B cell (primary cell): Measurements from ENCODE around the gene ATXN2L.

Experiments
- CTCF ChIP-seq: fragments of 200-600 bp; IDR thresholded peaks from one replicate; pipeline ENCODE4 v1.8.0; 2022; ENCODE audit warnings: antibody characterized with exemption, mild to moderate bottlenecking
- EZH2 ChIP-seq: IDR thresholded peaks from 2 replicates; pipeline ENCODE4 v1.6.1; 2012; ENCODE audit warnings: borderline replicate concordance, low read depth, mild to moderate bottlenecking, moderate library complexity, low read length; ENCODE audit not compliant: insufficient read depth, poor library complexity, severe bottlenecking

GRCh38 chr16:28838558-28838918 lies 15.7 kb downstream of the ATXN2L start:
- no peak for TF ChIP-seq CTCF
- TF ChIP-seq EZH2 = no peak
